Measurements from ENCODE around the gene GRID1.

GRID1 gene

GRCh38 chr10:86192147-86192546 is 174.4 kb downstream of the GRID1 start:
- no peak for DNase-seq (ENCODE audit: low read depth in 2 of 2)
- no peak for TF ChIP-seq CTCF (IDR thresholded peaks at IDR 0.05; ENCODE audit: low read depth, low read length)
- no peak overlapping the region for H3K4me3 ChIP-seq (replicated peaks in 1 of 2; ENCODE audit: low read depth in 2 of 2, low read length in 2 of 2)

GRCh38 chr10:86191686-86192085 is 174.9 kb downstream of the GRID1 start:
- DNase-seq (ENCODE audit: low read depth in 2 of 2): no peak
- no peak for TF ChIP-seq CTCF (IDR thresholded peaks at IDR 0.05; ENCODE audit: low read depth, low read length)
- H3K4me3 ChIP-seq (replicated peaks in 1 of 2; ENCODE audit: low read depth in 2 of 2, low read length in 2 of 2): no peak overlapping the region

- H3K4me3 ChIP-seq (replicated peaks in 1 of 2; ENCODE audit: low read depth in 2 of 2, low read length in 2 of 2): no peak overlapping the region
- no peak for DNase-seq (ENCODE audit: low read depth in 2 of 2)
- TF ChIP-seq CTCF (IDR thresholded peaks at IDR 0.05; ENCODE audit: low read depth, low read length): no peak
These were observed 175.4 kb downstream of the GRID1 start for GRCh38 chr10:86191166-86191565.

- DNase-seq (ENCODE audit: low read depth in 2 of 2): no peak
- no peak for TF ChIP-seq CTCF (IDR thresholded peaks at IDR 0.05; ENCODE audit: low read depth, low read length)
- no peak overlapping the region for H3K4me3 ChIP-seq (replicated peaks in 1 of 2; ENCODE audit: low read depth in 2 of 2, low read length in 2 of 2)
These were observed 176.3 kb downstream of the GRID1 start for GRCh38 chr10:86190291-86190690.

GRCh38 chr10:86189891-86190290 is 176.7 kb downstream of the GRID1 start:
- no peak for DNase-seq (ENCODE audit: low read depth in 2 of 2)
- TF ChIP-seq CTCF (IDR thresholded peaks at IDR 0.05; ENCODE audit: low read depth, low read length): no peak
- H3K4me3 ChIP-seq (replicated peaks in 1 of 2; ENCODE audit: low read depth in 2 of 2, low read length in 2 of 2): no peak overlapping the region

GRCh38 chr10:86188796-86189558 is 177.6 kb downstream of the GRID1 start:
- no peak for TF ChIP-seq CTCF (IDR thresholded peaks at IDR 0.05; ENCODE audit: low read depth, low read length)
- DNase-seq (ENCODE audit: low read depth in 2 of 2): no peak
- H3K4me3 ChIP-seq (replicated peaks in 1 of 2; ENCODE audit: low read depth in 2 of 2, low read length in 2 of 2): no peak overlapping the region

GRCh38 chr10:86188326-86188725 is 178.3 kb downstream of the GRID1 start:
- no peak for TF ChIP-seq CTCF (IDR thresholded peaks at IDR 0.05; ENCODE audit: low read depth, low read length)
- no peak overlapping the region for H3K4me3 ChIP-seq (replicated peaks in 1 of 2; ENCODE audit: low read depth in 2 of 2, low read length in 2 of 2)
- DNase-seq (ENCODE audit: low read depth in 2 of 2): no peak
